ENCODE results near the gene KLHL40.

Gene KLHL40

GRCh38 chr3:42728668-42729364 is 43.5 kb downstream of the KLHL40 start:
- no peak for DNase-seq

- no peak for DNase-seq
Measured at GRCh38 chr3:42729404-42730145, 44.2 kb downstream of the KLHL40 start.

GRCh38 chr3:42730294-42730693 is 45.0 kb downstream of the KLHL40 start:
- no peak for DNase-seq

GRCh38 chr3:42730706-42731420 is 45.5 kb downstream of the KLHL40 start:
- no peak for DNase-seq

- DNase-seq: no peak
Measured at GRCh38 chr3:42731476-42732195, 46.3 kb downstream of the KLHL40 start.

- no peak for DNase-seq
Measured at GRCh38 chr3:42732196-42732828, 47.0 kb downstream of the KLHL40 start.

GRCh38 chr3:42732829-42733459 is 47.6 kb downstream of the KLHL40 start:
- no peak for DNase-seq

- no peak for DNase-seq
Measured at GRCh38 chr3:42733501-42734262, 48.3 kb downstream of the KLHL40 start.

- DNase-seq: no peak
Measured at GRCh38 chr3:42734263-42734860, 49.0 kb downstream of the KLHL40 start.

- DNase-seq: no peak
Measured at GRCh38 chr3:42735019-42735418, 49.7 kb downstream of the KLHL40 start.

- DNase-seq: no peak
Measured at GRCh38 chr3:42735615-42736014, 50.3 kb downstream of the KLHL40 start.

- DNase-seq: no peak
Measured at GRCh38 chr3:42736081-42736480, 50.7 kb downstream of the KLHL40 start.

- no peak for DNase-seq
Measured at GRCh38 chr3:42736531-42736930, 51.2 kb downstream of the KLHL40 start.

GRCh38 chr3:42739401-42740158 is 54.2 kb downstream of the KLHL40 start:
- no peak for DNase-seq

GRCh38 chr3:42741796-42742195 is 56.5 kb downstream of the KLHL40 start:
- DNase-seq: no peak
